Activated CD4-positive, alpha-beta T cell treated with anti-CD3 and anti-CD28 coated beads for 48 hours (primary cell): ENCODE measurements around the gene ITGA4.

Experiments used
- DNase-seq: peaks from one replicate; pipeline ENCODE4 v3.0.0-alpha.2; 2020

The ITGA4 gene

DNA sequence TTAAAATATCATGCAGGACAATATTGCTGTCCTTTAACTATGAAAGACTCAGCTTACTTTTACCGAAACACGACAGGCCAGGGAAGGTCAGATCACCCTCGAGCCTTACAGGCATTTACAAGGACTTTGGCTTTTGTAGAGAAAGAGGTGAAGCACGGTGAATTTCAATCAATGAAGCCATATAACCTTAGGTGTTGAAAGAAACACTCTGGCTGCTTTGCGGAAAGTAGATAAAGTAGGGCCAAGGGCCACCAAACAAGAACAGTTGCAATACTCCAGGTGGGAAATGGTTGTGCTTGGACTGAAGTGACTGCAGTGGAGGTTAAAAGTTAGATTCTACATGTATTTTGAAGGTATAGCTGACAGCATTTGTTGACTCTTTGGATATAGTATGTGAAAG is 119.2 kb downstream of the ITGA4 start:
- no peak for DNase-seq

DNA sequence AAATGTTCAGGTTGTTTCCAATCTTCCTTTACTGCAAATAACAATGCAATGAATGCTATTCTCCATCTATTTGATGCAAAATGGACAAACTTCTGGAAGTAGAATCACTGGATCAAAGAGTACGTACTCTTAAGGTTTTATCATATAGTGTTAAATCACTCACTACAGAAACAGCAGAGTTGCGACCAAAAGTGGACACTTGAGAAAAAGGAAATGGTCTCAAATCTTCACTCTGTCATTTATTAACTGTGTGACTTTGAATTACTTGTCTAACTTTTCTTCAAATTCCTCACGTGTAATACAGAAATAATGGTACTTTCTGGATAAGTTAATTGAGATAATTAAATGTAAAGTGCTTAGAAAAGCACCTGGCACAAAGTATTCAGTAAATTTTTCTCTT is 121.6 kb downstream of the ITGA4 start:
- DNase-seq, result no peak

DNA sequence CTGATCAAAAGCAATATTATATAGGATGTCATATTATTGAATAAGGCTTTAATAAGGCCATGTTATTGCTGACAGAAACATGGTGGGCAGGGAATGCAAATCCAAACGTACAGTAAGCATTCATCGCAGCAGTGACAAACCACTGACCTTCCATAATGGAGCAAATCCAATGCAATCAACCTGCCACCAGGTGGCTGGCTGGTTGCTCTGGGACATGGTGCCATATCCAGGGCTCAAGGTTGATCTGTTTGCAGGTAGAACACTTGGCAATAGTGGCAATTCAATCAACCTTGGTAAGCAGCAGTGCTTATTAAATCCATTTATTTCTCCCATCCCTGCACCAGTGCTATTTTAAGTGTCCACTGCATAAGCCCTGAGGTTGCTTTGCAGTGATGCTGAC is 124.3 kb downstream of the ITGA4 start:
- no peak for DNase-seq

DNA sequence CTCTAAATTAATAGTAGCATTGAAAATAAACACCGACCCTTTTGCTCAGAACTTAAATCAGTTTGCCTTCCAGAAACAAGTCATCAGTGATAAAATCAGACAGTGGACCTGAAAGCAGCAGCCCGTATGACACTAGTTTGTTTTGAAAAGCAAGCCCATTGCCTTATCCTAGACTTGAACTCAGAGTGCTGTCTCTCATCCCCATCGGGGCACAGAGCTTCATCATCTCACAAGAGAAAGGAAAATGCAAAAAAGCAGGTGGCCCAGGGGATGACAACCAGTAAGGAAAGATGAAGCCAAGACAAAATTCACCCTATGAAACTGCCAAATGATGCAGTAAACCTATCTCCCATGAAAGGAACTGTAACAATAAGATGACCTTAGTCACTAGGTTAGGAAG is 128.5 kb downstream of the ITGA4 start:
- no peak for DNase-seq
